Type B pancreatic cell (in vitro differentiated cells): Measurements from ENCODE around the gene RAB3IL1. TPM values are rescaled to one million over a fixed set of nuclear protein-coding genes. Genes with fewer than 3 reads are reported as not detected.

Experiments used
- DNase-seq: peaks from one replicate; pipeline ENCODE4 v3.0.0; 2021; ENCODE audit warnings: mixed read lengths; ENCODE audit not compliant: unreplicated experiment; ENCODE audit errors: extremely low spot score
- H3K27ac Mint-ChIP-seq: 2 replicates; pipeline ENCODE4 v1.8.0; 2021; ENCODE audit warnings: mild to moderate bottlenecking, mixed read lengths
- H3K27me3 Mint-ChIP-seq: 2 replicates; pipeline ENCODE4 v1.8.0; 2021; ENCODE audit warnings: mixed read lengths
- H3K36me3 Mint-ChIP-seq: 2 replicates; pipeline ENCODE4 v1.8.0; 2021; ENCODE audit warnings: mixed read lengths
- H3K4me1 Mint-ChIP-seq: one replicate; pipeline ENCODE4 v1.8.0; 2021; ENCODE audit warnings: mixed read lengths; ENCODE audit not compliant: unreplicated experiment
- H3K4me3 Mint-ChIP-seq: 2 replicates; pipeline ENCODE4 v1.8.0; 2021; ENCODE audit warnings: mild to moderate bottlenecking, mixed read lengths
- H3K9me3 Mint-ChIP-seq: 2 replicates; pipeline ENCODE4 v1.8.0; 2021; ENCODE audit warnings: mixed read lengths
- CTCF ChIP-seq: fragments of 200-600 bp; sonication (generic); conservative IDR thresholded peaks from 2 replicates; pipeline ENCODE4 v1.5.0; 2021; ENCODE audit warnings: antibody characterized with exemption, mild to moderate bottlenecking
- total RNA-seq: library from RNA; stranded (reverse); gene quantifications from 2 replicates; pipeline ENCODE4 v1.2.1, GENCODE V29; 2021; ENCODE audit warnings: low replicate concordance

The RAB3IL1 gene
- total RNA-seq, 1 donor from 2014 or later: 16.6 TPM

GRCh38 chr11:61872935-61873565 lies 44.3 kb downstream of the RAB3IL1 start:
- Mint-ChIP-seq H3K4me1 (peaks cover 13% of the 10 kb centered on the region), H3K9me3 (no peaks in the 10 kb centered on the region), H3K4me3 (no peak overlapping the region), H3K27me3 (peaks cover 4% of the 10 kb centered on the region), H3K36me3 (no peaks in the 10 kb centered on the region), H3K27ac (no peak overlapping the region)
- DNase-seq: no peak
- no peak for TF ChIP-seq CTCF

- H3K9me3 Mint-ChIP-seq: no peaks in the 10 kb centered on the region
- DNase-seq: peak; percentile 85
- H3K27me3 Mint-ChIP-seq: peaks cover 4% of the 10 kb centered on the region
- H3K4me3 Mint-ChIP-seq: peak overlapping the region; percentile 73
- no peaks in the 10 kb centered on the region for H3K36me3 Mint-ChIP-seq
- no peak overlapping the region for H3K27ac Mint-ChIP-seq
- H3K4me1 Mint-ChIP-seq: peaks cover 13% of the 10 kb centered on the region
- peak; percentile 96 for TF ChIP-seq CTCF
These were observed 46.2 kb downstream of the RAB3IL1 start for GRCh38 chr11:61871158-61871597.

GRCh38 chr11:61870541-61871031 lies 46.8 kb downstream of the RAB3IL1 start:
- no peak for DNase-seq
- Mint-ChIP-seq H3K36me3 (no peaks in the 10 kb centered on the region), H3K27me3 (peaks cover 4% of the 10 kb centered on the region), H3K9me3 (no peaks in the 10 kb centered on the region), H3K4me3 (peak overlapping the region; percentile 39), H3K27ac (no peak overlapping the region), H3K4me1 (peaks cover 13% of the 10 kb centered on the region)
- no peak for TF ChIP-seq CTCF

DNA sequence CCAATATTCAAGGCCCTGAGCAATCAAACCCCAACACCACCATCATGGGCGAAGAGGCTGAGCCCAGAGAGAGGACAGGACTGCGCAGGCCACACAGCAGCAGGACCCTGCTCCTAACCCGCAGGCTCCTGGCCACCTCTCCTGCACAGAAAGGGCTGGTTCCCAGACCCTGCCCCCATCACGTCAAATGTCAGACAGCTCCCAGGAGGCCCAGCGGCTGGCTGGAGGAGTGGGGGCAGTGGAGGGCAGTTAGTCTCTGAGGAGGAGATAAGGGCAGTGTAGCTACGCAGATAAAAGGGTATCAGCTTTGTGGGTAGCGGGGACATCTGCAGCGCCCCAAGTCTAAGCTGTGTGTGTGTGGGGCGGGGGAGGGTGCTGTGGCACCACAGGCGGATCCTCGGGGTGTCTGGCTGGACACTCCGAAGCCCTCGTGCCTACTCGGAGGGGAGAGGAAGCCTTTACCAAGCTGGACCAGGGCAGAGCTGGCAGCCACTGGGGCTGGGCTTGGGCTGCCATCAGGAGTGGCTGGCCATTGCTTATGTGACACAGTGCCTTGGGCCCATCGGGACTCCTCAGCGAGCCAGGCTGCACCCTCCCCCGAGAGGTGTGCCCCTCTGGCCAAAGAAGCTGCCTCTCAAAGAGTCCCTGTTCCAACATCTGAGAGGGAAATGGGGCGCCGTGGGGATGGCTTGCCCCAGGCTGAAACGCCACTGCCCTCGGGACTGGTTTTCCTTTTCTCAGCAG lies 47.5 kb downstream of the RAB3IL1 start:
- DNase-seq: no peak
- no peak overlapping the region for H3K27ac Mint-ChIP-seq
- H3K27me3 Mint-ChIP-seq: peaks cover 4% of the 10 kb centered on the region
- TF ChIP-seq CTCF: no peak
- H3K36me3 Mint-ChIP-seq: peaks cover 1% of the 10 kb centered on the region
- H3K9me3 Mint-ChIP-seq: no peaks in the 10 kb centered on the region
- H3K4me3 Mint-ChIP-seq: no peak overlapping the region
- H3K4me1 Mint-ChIP-seq: peaks cover 13% of the 10 kb centered on the region

GRCh38 chr11:61869429-61869707 lies 48.0 kb downstream of the RAB3IL1 start:
- TF ChIP-seq CTCF: no peak
- no peak for DNase-seq
- no peak overlapping the region for H3K27ac Mint-ChIP-seq
- H3K9me3 Mint-ChIP-seq: no peaks in the 10 kb centered on the region
- peaks cover 13% of the 10 kb centered on the region for H3K4me1 Mint-ChIP-seq
- peaks cover 4% of the 10 kb centered on the region for H3K27me3 Mint-ChIP-seq
- peaks cover 4% of the 10 kb centered on the region for H3K36me3 Mint-ChIP-seq
- H3K4me3 Mint-ChIP-seq: no peak overlapping the region
